ENCODE results near the gene ADARB1. TPM values are rescaled to one million over a fixed set of nuclear protein-coding genes. Genes with fewer than 3 reads are reported as not detected.

Gene ADARB1
- polyA plus RNA-seq, 1 of the 3 experiments (the other 2 are of a cell fraction), result 7.8 TPM

DNA sequence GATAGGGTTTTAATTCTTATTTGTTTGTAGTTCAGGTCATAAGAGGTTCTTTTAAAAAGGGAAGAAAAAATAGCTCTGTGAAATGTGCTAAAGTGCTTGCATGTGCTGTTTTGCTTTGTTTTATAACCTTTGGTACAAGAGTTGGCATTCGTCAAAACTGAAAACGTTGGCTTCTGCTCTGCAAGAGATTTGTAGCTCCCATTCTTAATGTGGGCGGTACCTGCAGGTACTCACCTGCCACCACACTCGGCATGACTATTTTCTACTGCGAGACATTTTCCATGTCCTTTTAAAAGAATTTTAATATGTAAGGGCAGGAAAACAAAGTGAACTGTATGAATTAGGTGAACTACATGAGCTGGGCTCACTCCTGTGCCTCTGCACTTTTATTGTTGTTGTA is 92.6 kb downstream of the ADARB1 start:
- Histone ChIP-seq H3K4me2 (no peak overlapping the region), H3K9me2 (no peaks in the 10 kb centered on the region), H3K4me3 (ENCODE audit: low read depth in 2 of 2, low read length in 1 of 2) (no peak overlapping the region), H3K27ac (ENCODE audit: low read depth in 2 of 2, low read length in 1 of 2) (0 out of 4 replicates have a peak overlapping the region, but pooled peaks of 1 of the 2 experiments have one; percentile 38), H3K9ac (no peak overlapping the region), H3K79me2 (ENCODE audit: insufficient read depth) (no peaks in the 10 kb centered on the region), H4K20me1 (ENCODE audit: insufficient read depth) (no peaks in the 10 kb centered on the region), H3K27me3 (ENCODE audit: insufficient read depth) (no peaks in the 10 kb centered on the region), H3K36me3 (replicated peaks in 1 of 2; ENCODE audit: control insufficient read depth in 1 of 2, insufficient read depth in 2 of 2, low read length in 1 of 2) (no peaks in the 10 kb centered on the region), H3K9me3 (no peaks in the 10 kb centered on the region), H2AFZ (ENCODE audit: low read depth) (no peak overlapping the region), H3F3A (replicated peaks; ENCODE audit: insufficient read depth) (peaks cover 15% of the 10 kb centered on the region), H3K4me1 (ENCODE audit: control insufficient read depth in 1 of 2, insufficient read depth in 2 of 2, low read depth in 1 of 2, low read length in 1 of 2) (peaks cover 12 to 14% of the 10 kb centered on the region in 2 experiments; a peak in 2 of 4 replicates)
- ChIA-PET POLR2A (no interaction called here), CTCF (interaction anchor here (0.6 to 6.0 kb wide), 6 partner anchors 19 to 125 kb away, joined by 3 to 23 read pairs (median 4); no protein-coding TSS in a partner anchor)
- TF ChIP-seq TCF12 (IDR thresholded peaks at IDR 0.05), result no peak
- no peak for TF ChIP-seq YY1 (IDR thresholded peaks at IDR 0.05; ENCODE audit: low read depth)
- TF ChIP-seq, protein P1, sequence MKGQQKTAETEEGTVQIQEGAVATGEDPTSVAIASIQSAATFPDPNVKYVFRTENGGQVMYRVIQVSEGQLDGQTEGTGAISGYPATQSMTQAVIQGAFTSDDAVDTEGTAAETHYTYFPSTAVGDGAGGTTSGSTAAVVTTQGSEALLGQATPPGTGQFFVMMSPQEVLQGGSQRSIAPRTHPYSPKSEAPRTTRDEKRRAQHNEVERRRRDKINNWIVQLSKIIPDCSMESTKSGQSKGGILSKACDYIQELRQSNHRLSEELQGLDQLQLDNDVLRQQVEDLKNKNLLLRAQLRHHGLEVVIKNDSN (IDR thresholded peaks at IDR 0.05; ENCODE audit: borderline replicate concordance, low read depth), result no peak
- TF ChIP-seq, protein P2, sequence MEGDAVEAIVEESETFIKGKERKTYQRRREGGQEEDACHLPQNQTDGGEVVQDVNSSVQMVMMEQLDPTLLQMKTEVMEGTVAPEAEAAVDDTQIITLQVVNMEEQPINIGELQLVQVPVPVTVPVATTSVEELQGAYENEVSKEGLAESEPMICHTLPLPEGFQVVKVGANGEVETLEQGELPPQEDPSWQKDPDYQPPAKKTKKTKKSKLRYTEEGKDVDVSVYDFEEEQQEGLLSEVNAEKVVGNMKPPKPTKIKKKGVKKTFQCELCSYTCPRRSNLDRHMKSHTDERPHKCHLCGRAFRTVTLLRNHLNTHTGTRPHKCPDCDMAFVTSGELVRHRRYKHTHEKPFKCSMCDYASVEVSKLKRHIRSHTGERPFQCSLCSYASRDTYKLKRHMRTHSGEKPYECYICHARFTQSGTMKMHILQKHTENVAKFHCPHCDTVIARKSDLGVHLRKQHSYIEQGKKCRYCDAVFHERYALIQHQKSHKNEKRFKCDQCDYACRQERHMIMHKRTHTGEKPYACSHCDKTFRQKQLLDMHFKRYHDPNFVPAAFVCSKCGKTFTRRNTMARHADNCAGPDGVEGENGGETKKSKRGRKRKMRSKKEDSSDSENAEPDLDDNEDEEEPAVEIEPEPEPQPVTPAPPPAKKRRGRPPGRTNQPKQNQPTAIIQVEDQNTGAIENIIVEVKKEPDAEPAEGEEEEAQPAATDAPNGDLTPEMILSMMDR (IDR thresholded peaks at IDR 0.05), result no peak
- TF ChIP-seq GATA2 (CRISPR knock-in tag; IDR thresholded peaks at IDR 0.05), result no peak
- TF ChIP-seq, protein P3, sequence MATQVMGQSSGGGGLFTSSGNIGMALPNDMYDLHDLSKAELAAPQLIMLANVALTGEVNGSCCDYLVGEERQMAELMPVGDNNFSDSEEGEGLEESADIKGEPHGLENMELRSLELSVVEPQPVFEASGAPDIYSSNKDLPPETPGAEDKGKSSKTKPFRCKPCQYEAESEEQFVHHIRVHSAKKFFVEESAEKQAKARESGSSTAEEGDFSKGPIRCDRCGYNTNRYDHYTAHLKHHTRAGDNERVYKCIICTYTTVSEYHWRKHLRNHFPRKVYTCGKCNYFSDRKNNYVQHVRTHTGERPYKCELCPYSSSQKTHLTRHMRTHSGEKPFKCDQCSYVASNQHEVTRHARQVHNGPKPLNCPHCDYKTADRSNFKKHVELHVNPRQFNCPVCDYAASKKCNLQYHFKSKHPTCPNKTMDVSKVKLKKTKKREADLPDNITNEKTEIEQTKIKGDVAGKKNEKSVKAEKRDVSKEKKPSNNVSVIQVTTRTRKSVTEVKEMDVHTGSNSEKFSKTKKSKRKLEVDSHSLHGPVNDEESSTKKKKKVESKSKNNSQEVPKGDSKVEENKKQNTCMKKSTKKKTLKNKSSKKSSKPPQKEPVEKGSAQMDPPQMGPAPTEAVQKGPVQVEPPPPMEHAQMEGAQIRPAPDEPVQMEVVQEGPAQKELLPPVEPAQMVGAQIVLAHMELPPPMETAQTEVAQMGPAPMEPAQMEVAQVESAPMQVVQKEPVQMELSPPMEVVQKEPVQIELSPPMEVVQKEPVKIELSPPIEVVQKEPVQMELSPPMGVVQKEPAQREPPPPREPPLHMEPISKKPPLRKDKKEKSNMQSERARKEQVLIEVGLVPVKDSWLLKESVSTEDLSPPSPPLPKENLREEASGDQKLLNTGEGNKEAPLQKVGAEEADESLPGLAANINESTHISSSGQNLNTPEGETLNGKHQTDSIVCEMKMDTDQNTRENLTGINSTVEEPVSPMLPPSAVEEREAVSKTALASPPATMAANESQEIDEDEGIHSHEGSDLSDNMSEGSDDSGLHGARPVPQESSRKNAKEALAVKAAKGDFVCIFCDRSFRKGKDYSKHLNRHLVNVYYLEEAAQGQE (IDR thresholded peaks at IDR 0.05; ENCODE audit: low read depth, low read length), result no peak
- TF ChIP-seq, protein P4, sequence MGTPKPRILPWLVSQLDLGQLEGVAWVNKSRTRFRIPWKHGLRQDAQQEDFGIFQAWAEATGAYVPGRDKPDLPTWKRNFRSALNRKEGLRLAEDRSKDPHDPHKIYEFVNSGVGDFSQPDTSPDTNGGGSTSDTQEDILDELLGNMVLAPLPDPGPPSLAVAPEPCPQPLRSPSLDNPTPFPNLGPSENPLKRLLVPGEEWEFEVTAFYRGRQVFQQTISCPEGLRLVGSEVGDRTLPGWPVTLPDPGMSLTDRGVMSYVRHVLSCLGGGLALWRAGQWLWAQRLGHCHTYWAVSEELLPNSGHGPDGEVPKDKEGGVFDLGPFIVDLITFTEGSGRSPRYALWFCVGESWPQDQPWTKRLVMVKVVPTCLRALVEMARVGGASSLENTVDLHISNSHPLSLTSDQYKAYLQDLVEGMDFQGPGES (IDR thresholded peaks at IDR 0.05; ENCODE audit: low read depth, low read length), result no peak
- TF ChIP-seq RCOR1 (IDR thresholded peaks at IDR 0.05; ENCODE audit: low read length), result no peak
- no peak for TF ChIP-seq EP300 (IDR thresholded peaks at IDR 0.05; ENCODE audit: borderline replicate concordance in 1 of 2, low read depth in 1 of 2, low read length in 1 of 2)
- TF ChIP-seq FOXM1 (IDR thresholded peaks at IDR 0.05; ENCODE audit: low read depth), result no peak
- WGBS (ENCODE audit: low lambda C conversion rate), result 89% methylated on average over 5 of the region's 5 CpGs
- no peak for DNase-seq
